Endometrial microvascular endothelial cells (primary cell): ENCODE data around the gene HCFC1R1. TPM values are rescaled to one million over a fixed set of nuclear protein-coding genes. Genes with fewer than 3 reads are reported as not detected.

Experiments
- in situ Hi-C: cut with HindIII; loops from 2 replicates; pipeline ENCODE4 v1.10.0; 2017; ENCODE audit warnings: low sequenced_read_pairs, low pct_unique_long_range_greater_than_20kb; ENCODE audit errors: inconsistent ontology term
- total RNA-seq: library from RNA; depleted of rRNA; stranded (reverse); fragments of >200 nt; gene quantifications from one replicate; pipeline ENCODE4 v1.2.3, GENCODE V29; 2015; ENCODE audit errors: inconsistent ontology term

Gene HCFC1R1
- total RNA-seq, 1 donor from 2014 or later: 13.2 TPM

DNA sequence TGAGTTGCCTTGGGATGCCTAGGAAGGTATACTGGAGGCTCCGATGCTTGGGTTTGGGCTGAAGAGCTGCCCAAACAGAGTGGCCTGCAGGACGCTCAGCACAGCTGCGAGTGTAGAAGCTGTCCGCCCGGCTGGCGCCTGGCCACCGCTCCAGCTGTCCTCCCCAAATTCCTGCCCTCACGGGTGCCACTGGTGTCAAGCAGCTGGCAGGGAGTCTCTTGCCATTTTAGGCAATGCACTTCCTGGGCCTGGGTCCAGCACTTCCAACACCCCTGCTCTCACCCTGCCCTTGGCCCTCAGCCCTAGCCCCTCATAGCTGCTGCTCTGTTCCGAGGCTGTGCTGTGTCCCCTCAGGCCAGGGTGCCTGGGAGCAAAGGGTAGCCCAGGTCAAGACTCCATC is 38.3 kb downstream of the HCFC1R1 start:
- in situ Hi-C loops: no loop called here

- in situ Hi-C loops: no loop called here
Observed at GRCh38 chr16:2983706-2984136, 40.0 kb downstream of the HCFC1R1 start.

GRCh38 chr16:2982402-2982801 is 41.3 kb downstream of the HCFC1R1 start:
- in situ Hi-C loops: no loop called here

DNA sequence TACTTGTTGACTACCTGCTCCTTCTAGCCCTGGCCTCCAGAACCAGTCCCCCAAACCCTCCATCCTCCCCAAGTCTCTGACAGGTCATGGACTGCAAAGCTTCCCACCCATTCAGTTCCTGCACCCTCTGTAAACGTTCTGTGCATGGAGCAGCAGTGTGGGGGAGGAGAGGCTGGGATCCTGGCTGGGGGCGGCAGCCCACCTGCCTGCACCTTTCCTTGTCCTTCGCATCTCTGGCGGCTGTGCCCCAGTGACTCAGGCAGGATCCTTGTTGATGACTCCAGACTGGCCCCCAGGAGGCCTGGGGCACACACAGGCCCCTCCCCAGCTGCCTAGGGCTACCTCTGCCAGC is 41.9 kb downstream of the HCFC1R1 start:
- in situ Hi-C loops: no loop called here

DNA sequence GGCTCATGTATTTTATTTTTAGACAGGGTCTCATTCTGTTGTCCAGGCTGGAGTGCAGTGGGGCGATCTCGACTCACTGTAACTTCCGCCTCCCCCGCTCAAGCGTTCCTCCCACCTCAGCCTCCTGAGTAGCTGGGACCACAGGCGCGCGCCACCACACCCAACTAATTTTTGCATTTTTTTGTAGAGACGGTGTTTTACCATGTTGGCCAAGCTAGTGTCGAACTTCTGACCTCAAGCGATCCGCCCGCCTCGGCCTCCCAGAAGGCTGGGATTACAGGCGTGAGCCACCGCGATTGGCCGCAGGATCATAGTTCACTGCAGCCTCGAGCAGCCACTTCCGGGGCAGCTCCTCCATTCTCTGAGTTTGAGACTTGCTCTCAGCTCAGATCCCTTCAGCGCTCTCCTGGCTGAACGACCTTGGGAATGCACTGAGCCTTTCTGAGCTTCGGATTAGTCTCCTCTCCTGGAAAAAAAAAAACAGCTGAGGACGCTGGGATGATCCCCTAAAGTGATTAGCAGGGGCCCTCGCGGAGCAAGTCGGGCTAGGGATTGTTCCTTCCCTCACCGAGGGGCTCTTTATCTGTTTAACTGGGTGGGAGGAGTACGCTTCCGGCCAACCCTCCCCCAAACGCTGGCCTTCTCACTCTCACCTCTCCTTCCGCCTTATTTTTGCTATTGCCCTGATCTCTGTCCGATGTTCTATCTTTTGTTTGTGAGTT is 42.4 kb downstream of the HCFC1R1 start:
- in situ Hi-C loops: no loop called here

DNA sequence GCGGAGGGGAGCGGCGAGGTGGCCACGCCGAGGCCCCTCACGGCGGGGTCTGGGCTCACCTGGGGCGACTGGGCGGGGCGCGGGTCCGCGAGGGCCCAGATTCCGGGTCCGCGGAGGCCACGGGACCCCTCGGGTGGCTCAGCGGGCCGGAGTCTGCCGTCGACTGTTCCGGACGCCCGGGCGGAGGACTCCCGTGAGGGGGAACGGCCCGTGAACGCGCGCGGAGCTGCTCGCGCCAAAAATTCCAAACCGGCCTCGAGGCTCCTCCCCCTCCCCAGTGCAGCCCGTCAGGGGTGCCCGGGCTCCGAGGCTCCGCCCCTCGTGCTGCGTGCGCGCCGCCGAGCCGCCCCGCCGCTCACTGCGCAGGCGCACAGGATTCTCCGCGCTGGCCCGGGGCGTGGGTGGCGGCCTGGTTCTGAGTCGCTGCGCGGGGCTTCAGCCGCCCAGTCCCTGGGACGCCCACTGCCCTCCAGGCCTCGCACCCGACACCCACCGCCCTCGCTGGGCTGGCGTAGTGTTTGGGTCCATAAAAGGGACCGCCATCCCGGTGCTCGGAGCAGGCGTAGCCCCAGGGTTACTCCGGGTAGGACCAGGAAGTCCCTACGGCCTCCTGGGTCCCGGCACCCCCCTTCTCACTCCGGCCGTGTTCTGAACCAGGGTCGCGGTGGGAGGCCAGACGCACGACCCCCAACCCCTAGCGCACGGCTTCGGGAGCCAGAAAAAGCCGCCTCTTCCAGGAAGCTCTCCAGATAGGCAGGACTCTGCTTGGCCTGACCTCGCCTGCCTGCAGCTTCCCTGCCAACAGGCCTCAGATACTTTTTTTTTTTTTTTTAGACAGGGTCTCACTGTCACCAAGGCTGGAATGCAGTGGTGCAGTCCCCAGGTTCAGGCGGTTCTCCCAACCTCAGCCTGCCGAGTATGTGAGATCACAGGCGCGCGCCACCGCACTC is 43.2 kb downstream of the HCFC1R1 start, which contains the start of gene PKMYT1:
Gene PKMYT1, minus strand, starts transcription at position 220 of the 950 bp plus-strand sequence. CDS start 789 bp downstream, outside the sequence.
- in situ Hi-C loops: no loop called here

DNA sequence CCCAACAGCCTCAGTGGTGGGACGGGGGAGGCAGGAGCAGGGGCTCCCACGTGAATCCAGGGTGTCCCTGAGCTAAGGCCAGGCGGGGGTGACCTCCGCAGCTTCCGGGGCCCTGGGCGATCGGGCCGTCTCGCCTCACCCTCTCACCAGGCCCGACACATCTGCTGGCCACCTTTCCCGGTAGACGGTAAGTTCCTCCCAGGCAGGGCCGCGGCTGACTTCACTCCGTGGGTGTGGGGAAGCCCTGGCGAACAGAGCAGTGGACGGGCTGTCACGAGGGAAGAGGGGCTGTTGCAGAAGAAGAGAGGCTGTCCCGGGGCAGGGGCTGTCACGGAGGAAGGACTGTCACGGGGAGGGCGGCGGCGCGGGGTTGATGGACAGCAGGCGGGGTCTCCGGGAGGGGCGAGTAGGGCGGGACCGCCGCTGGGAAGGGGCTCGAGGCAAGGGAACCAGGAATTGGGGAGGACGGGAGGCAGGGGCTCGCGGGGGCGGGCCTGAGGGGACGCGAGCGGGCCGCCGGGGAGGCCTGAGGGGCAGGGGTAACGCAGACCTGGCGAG is 44.0 kb downstream of the HCFC1R1 start:
- in situ Hi-C loops: no loop called here

- in situ Hi-C loops: no loop called here
Observed at GRCh38 chr16:2977440-2977839, 46.3 kb downstream of the HCFC1R1 start.

DNA sequence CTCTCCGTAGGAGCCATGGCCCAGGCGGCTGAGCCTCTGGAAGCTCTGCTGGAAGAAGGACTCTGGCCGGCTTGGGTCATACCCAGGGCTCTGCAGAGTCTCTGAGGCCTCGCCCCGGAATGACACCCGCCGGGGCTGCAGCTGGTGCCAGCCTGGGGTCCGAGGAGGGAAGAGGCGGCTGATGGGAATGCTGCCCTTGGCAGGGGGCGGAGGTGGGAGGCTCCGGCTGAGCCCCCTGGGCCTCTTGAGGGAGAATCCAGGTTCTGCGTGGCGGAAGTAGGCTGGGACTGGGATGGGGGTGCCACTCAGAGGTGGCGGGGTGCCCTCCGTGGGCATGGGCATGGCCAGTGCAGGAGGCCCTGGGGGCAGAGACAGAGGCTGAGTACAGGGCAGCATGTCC is 47.1 kb downstream of the HCFC1R1 start:
- in situ Hi-C loops: no loop called here

- in situ Hi-C loops: no loop called here
Observed at GRCh38 chr16:2976201-2976600, 47.5 kb downstream of the HCFC1R1 start.

DNA sequence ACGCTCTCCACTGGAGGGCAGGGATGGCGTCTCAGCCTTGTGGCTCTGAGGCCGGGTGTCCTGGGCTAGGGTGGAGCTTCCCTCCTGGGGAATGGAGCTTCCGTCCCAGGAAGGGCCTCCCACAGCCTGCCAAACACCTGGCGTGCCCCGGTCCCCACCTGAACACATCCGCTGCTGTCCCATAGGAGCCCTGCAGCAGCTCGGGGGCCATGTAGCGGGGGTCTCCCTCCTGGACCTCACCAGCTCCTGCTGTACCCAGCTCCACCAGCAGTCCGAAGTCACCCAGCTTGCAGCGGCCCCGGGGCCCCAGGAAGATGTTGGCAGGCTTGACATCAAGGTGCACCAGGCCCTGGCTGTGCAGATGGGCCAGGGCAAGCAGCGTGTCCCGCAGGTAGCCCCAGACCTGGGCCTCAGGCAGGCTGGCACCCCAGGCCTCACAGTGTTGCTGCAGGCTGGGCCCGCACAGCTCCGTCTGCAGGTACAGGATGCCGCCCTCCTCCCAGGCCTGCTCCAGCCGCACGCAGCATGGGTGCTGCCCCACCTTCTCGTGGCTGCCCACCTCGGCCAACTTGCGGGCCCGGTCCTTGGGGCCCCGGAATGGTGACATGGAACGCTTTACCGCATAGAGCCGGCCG is 48.5 kb downstream of the HCFC1R1 start:
- in situ Hi-C loops: no loop called here

DNA sequence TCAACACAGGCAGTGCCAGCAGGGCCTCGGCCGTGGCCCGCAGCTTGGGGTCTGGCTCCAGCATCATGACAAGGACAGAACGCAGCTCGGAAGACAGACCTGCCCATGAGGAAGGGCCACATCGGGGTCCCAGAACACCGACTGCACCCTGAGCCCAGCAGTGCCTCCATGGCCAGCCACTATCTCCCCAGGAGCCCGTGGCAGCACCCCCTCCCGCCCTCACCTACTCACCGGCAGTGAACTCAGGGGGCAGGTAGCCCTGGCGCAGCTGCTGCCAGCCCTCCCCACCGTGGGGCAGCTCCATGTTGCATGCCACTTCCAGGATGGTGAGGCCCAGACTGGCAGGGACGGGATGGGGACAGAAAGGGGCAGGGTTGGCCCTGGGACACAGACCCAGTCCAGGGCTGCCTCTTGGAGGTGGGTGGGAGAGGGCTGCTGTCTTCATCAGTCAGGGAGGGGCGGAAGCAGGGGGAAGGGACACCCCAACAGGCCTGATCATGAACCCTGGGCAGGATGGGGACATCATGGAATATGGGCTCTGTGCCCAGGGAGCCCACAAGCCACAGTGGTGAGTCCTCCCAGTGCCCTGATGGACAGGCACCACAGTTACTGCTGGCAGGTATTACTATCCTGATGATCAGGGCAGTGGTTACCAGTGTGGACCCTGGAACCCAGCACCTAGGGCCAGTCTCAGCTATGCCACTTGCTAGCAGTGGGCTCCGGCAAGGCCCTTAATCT is 49.3 kb downstream of the HCFC1R1 start:
- in situ Hi-C loops: no loop called here

- in situ Hi-C loops: no loop called here
Observed at GRCh38 chr16:2973605-2974318, 50.0 kb downstream of the HCFC1R1 start.

DNA sequence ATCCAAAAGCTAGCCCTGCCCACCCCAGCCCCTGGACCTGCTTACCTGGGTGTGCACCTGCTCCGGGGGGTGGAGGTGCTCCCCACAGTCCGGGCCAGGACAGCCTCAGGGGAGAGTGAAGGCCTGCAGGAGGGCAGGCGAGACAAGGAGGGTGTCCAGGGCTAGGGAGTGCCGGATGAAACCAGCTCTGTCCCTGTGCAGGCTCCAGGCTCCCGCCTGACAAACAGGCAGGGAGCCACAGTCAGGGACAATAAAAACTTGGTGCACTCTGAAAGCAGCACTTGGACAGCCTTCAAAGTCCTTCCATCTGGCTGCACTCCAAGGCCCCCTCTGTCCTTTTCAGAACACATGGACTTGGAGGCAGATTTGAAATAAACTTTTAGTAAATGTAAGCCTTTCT is 50.6 kb downstream of the HCFC1R1 start:
- in situ Hi-C loops: no loop called here
